GM21447 (cell line): Measurements from ENCODE around the gene ICAM4.
A peak's percentile ranks its signal among the peaks of the same experiment; 100 is the strongest.
"Not testable (repeated sequence)": the region's sequence is repeated elsewhere in the genome, so short reads cannot be mapped to it uniquely, and the experiment has no call there.

ENCODE experiments used
- ATAC-seq: cut with Tn5 transposase; IDR thresholded peaks from one replicate; pipeline ENCODE4 v1.9.1; 2021; ENCODE audit not compliant: unreplicated experiment

ICAM4 gene

GRCh38 chr19:10268071-10268470 is 18.7 kb upstream of the ICAM4 start:
- no peak for ATAC-seq

GRCh38 chr19:10269333-10270179 is 17.2 kb upstream of the ICAM4 start:
- ATAC-seq = peak; percentile 32

GRCh38 chr19:10270180-10270615 is 16.6 kb upstream of the ICAM4 start:
- peak; percentile 39 for ATAC-seq

GRCh38 chr19:10270616-10271394 is 15.9 kb upstream of the ICAM4 start, which contains the start of gene ICAM1:
ICAM1 (plus strand) TSS chr19:10271120; CDS start chr19:10271160, 40 bp downstream.
- peak; percentile 56 for ATAC-seq

- peak; percentile 25 for ATAC-seq
These were observed 15.1 kb upstream of the ICAM4 start for GRCh38 chr19:10271543-10272086.

GRCh38 chr19:10274589-10274988 is 12.2 kb upstream of the ICAM4 start:
- ATAC-seq = no peak

GRCh38 chr19:10277795-10278589 is 8.8 kb upstream of the ICAM4 start:
- ATAC-seq = no peak

GRCh38 chr19:10278935-10279334 is 7.8 kb upstream of the ICAM4 start:
- no peak for ATAC-seq

GRCh38 chr19:10279737-10280442 is 6.9 kb upstream of the ICAM4 start:
- no peak for ATAC-seq

- ATAC-seq = not testable (repeated sequence)
These were observed 4.7 kb upstream of the ICAM4 start for GRCh38 chr19:10282043-10282442.

GRCh38 chr19:10283301-10284064 is 3.3 kb upstream of the ICAM4 start:
- no peak for ATAC-seq

- ATAC-seq = no peak
These were observed 2.4 kb upstream of the ICAM4 start for GRCh38 chr19:10284065-10284959.

- ATAC-seq = no peak
These were observed 1.8 kb upstream of the ICAM4 start for GRCh38 chr19:10284960-10285278.

- ATAC-seq = no peak
These were observed 1.4 kb upstream of the ICAM4 start for GRCh38 chr19:10285393-10285792.

GRCh38 chr19:10288662-10289166 is 2.0 kb downstream of the ICAM4 start:
- no peak for ATAC-seq

- ATAC-seq = no peak
These were observed 2.5 kb downstream of the ICAM4 start for GRCh38 chr19:10289167-10289835.

- no peak for ATAC-seq
These were observed 3.1 kb downstream of the ICAM4 start, which contains the start of gene ICAM5 for GRCh38 chr19:10289836-10290356. ICAM5 (plus strand) TSS chr19:10289952; CDS start chr19:10290044, 92 bp downstream.
